GM19372 (cell line): ENCODE results near the gene PGM1.

Experiments used
- ATAC-seq: cut with Tn5 transposase; IDR thresholded peaks from one replicate; pipeline ENCODE4 v1.9.1; 2021; ENCODE audit warnings: mild to moderate bottlenecking, low read depth, moderate library complexity; ENCODE audit not compliant: unreplicated experiment

Gene PGM1

GRCh38 chr1:63600248-63600647, 7.0 kb downstream of the PGM1 start:
- ATAC-seq: no peak

- no peak for ATAC-seq
Observed at GRCh38 chr1:63601061-63601460, 7.8 kb downstream of the PGM1 start.

- ATAC-seq: no peak
Observed at GRCh38 chr1:63601463-63601862, 8.3 kb downstream of the PGM1 start.

- no peak for ATAC-seq
Observed at GRCh38 chr1:63601912-63602311, 8.7 kb downstream of the PGM1 start.

- ATAC-seq: no peak
Observed at GRCh38 chr1:63602629-63603028, 9.4 kb downstream of the PGM1 start.

GRCh38 chr1:63603810-63604209, 10.6 kb downstream of the PGM1 start:
- ATAC-seq: no peak

GRCh38 chr1:63607322-63607721, 14.1 kb downstream of the PGM1 start:
- ATAC-seq: no peak

GRCh38 chr1:63611231-63611630, 18.0 kb downstream of the PGM1 start:
- ATAC-seq: no peak

GRCh38 chr1:63612564-63612963, 19.4 kb downstream of the PGM1 start:
- ATAC-seq: no peak

GRCh38 chr1:63612971-63613370, 19.8 kb downstream of the PGM1 start:
- ATAC-seq: no peak

- ATAC-seq: no peak
Observed at GRCh38 chr1:63615768-63616420, 22.7 kb downstream of the PGM1 start.

GRCh38 chr1:63617450-63617849, 24.2 kb downstream of the PGM1 start:
- no peak for ATAC-seq

- ATAC-seq: no peak
Observed at GRCh38 chr1:63618011-63618410, 24.8 kb downstream of the PGM1 start.

- ATAC-seq: no peak
Observed at GRCh38 chr1:63619558-63619957, 26.3 kb downstream of the PGM1 start.

GRCh38 chr1:63620671-63621070, 27.5 kb downstream of the PGM1 start:
- no peak for ATAC-seq

- ATAC-seq: no peak
Observed at GRCh38 chr1:63621075-63621474, 27.9 kb downstream of the PGM1 start.

- no peak for ATAC-seq
Observed at GRCh38 chr1:63621698-63622097, 28.5 kb downstream of the PGM1 start.

GRCh38 chr1:63622849-63623566, 29.8 kb downstream of the PGM1 start:
- ATAC-seq: no peak

- ATAC-seq: no peak
Observed at GRCh38 chr1:63623952-63624351, 30.7 kb downstream of the PGM1 start.

- ATAC-seq: no peak
Observed at GRCh38 chr1:63624911-63625310, 31.7 kb downstream of the PGM1 start.

GRCh38 chr1:63626222-63626621, 33.0 kb downstream of the PGM1 start:
- ATAC-seq: no peak

GRCh38 chr1:63628607-63629006, 35.4 kb downstream of the PGM1 start:
- no peak for ATAC-seq
